ENCODE results near the gene FAM76B.

- TF ChIP-seq, protein P1, sequence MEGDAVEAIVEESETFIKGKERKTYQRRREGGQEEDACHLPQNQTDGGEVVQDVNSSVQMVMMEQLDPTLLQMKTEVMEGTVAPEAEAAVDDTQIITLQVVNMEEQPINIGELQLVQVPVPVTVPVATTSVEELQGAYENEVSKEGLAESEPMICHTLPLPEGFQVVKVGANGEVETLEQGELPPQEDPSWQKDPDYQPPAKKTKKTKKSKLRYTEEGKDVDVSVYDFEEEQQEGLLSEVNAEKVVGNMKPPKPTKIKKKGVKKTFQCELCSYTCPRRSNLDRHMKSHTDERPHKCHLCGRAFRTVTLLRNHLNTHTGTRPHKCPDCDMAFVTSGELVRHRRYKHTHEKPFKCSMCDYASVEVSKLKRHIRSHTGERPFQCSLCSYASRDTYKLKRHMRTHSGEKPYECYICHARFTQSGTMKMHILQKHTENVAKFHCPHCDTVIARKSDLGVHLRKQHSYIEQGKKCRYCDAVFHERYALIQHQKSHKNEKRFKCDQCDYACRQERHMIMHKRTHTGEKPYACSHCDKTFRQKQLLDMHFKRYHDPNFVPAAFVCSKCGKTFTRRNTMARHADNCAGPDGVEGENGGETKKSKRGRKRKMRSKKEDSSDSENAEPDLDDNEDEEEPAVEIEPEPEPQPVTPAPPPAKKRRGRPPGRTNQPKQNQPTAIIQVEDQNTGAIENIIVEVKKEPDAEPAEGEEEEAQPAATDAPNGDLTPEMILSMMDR (IDR thresholded peaks at IDR 0.05) = no peak
- no peak for TF ChIP-seq POLR2A (IDR thresholded peaks at IDR 0.05)
These were observed 64.4 kb downstream of the FAM76B start for GRCh38 chr11:95725196-95725595.

Measured in Peyer's patch (tissue), 4 donors.